Hematopoietic multipotent progenitor cell treated with erythropoietin and hydrocortisone succinate and interleukin-3 and kit ligand, for 17 days (in vitro differentiated cells): ENCODE results near the gene KLHL7.
"Not testable (repeated sequence)": the region's sequence is repeated elsewhere in the genome, so short reads cannot be mapped to it uniquely, and the experiment has no call there.

Experiments used
- DNase-seq: peaks from one replicate; pipeline ENCODE4 v3.0.0-alpha.2; 2015; ENCODE audit warnings: low spot score

KLHL7 gene

GRCh38 chr7:23108995-23109394, 3.4 kb downstream of the KLHL7 start:
- DNase-seq, result no peak

- no peak for DNase-seq
Measured at GRCh38 chr7:23109470-23109869, 3.9 kb downstream of the KLHL7 start.

- no peak for DNase-seq
Measured at GRCh38 chr7:23114896-23115295, 9.3 kb downstream of the KLHL7 start.

DNA sequence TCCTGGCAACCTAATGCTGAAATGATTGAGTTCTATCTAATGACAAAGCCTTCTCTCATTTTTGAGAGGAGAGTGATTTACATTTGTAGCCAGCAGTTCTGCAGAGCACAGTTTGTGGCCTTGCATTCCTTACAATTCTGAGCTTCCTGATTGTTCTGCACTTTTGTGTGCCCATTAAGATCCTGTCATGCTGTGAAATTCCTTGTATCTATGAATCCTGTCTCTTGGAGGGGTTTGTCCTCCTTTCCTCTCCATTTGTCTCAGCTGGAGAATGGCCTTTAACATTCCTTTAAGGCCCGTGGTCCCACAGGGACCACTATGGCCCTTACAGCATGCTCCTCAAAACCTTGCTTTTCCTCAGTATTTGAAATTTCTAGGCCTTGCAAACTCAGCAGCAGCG, 10.4 kb downstream of the KLHL7 start:
- DNase-seq, result no peak

- DNase-seq, result no peak
Measured at GRCh38 chr7:23117841-23118240, 12.3 kb downstream of the KLHL7 start.

DNA sequence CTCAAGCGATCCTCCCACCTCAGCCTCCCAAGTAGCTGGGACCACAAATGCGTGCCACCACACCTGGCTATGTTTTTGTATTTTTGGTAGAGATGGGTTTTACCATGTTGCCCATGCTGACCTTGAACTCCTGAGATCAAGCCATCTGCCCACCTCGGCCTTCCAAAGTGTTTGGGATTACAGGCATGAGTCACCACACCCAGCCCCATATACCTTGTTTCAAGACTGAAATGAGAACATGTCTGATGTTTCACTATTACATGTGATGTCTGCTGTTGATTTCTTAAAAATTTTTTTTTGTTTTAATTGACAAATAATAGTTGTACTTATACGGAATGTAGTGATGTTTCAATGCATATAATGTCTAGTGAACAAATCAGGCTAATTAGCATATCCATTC, 14.5 kb downstream of the KLHL7 start:
- no peak for DNase-seq

DNA sequence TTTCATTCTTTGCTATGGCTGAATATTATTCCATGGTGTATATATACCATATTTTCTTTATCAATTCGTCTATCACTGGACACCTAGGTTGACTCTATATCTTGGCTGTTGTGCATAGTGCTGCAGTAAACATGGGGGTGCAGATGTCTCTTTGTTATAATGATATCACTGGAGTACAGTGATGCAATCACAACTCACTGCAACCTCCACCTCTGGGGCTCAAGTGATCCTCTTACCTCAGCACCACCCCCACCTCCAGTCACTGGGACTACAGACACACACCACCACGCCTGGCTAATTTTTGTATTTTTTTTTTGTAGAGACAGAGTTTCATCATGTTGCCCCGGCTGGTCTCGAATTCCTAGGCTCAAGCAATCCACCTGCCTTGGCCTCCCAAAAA, 15.6 kb downstream of the KLHL7 start:
- DNase-seq, result no peak

DNA sequence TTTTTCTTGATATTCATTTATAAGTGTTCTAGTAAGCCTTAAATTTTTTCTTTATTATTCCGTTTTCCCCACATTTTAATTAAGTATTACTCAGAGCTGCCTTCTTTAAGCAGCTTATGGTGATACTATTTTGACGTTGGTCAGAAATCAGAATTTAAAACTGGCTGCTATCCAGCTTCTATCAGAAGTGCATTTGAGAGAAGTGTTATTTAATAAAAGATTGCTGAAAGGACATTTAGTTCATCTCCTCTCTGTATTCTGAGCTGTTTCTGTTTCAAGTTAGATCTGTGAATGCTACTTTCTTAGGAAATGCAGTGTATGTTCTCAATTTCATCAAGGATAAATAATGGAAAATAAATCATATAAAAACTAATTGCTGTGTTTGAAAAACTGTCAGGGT, 17.4 kb downstream of the KLHL7 start:
- DNase-seq, result no peak

- no peak for DNase-seq
Measured at GRCh38 chr7:23123465-23123864, 17.9 kb downstream of the KLHL7 start.

GRCh38 chr7:23129036-23129435, 23.5 kb downstream of the KLHL7 start:
- DNase-seq, result no peak

- not testable (repeated sequence) for DNase-seq
Measured at GRCh38 chr7:23131799-23132198, 26.2 kb downstream of the KLHL7 start.

GRCh38 chr7:23133797-23134196, 28.2 kb downstream of the KLHL7 start:
- no peak for DNase-seq

- DNase-seq, result no peak
Measured at GRCh38 chr7:23135755-23136154, 30.2 kb downstream of the KLHL7 start.

DNA sequence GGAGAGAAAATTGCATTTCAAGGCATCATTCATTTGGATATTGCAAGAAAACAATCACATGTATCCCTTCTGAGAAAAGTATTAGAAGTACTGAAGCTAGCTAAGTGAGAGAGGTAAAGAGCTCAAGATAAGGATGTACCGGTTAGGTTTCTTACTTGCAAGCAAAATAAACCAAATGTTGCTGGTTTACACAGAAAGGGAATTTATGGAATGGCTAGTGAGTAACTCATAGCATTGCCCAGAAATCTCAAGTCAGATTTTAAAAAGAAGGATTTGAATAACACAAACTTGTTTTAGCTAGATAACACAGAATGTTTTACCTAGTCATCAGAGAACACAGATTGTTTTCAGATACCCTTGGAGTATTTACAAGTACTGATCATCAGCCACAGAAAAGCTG, 30.6 kb downstream of the KLHL7 start:
- DNase-seq, result no peak

GRCh38 chr7:23157679-23158078, 52.1 kb downstream of the KLHL7 start:
- no peak for DNase-seq

- no peak for DNase-seq
Measured at GRCh38 chr7:23158546-23158945, 53.0 kb downstream of the KLHL7 start.

- DNase-seq, result peak; percentile 69
Measured at GRCh38 chr7:23161482-23161881, 55.9 kb downstream of the KLHL7 start.

DNA sequence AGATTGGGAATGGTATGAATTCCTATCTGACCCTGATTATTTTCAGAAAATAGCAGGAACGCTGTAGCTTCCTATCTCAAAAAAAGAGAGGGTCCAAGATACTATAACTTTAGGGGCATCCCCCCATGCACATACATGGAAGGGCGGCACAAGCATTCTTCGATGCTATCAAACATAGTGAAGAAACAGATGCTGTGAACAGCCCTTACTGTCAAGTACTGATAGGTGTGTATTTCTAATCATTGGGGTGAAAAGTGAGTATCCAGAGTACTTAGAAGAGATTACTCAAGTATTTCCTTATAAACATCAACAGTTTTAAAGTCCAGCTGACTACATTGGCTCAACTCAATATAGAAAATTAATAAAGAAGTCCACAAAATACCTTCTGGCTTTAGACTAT, 59.3 kb downstream of the KLHL7 start:
- DNase-seq, result peak; percentile 32

GRCh38 chr7:23165316-23165715, 59.7 kb downstream of the KLHL7 start:
- DNase-seq, result peak; percentile 30

DNA sequence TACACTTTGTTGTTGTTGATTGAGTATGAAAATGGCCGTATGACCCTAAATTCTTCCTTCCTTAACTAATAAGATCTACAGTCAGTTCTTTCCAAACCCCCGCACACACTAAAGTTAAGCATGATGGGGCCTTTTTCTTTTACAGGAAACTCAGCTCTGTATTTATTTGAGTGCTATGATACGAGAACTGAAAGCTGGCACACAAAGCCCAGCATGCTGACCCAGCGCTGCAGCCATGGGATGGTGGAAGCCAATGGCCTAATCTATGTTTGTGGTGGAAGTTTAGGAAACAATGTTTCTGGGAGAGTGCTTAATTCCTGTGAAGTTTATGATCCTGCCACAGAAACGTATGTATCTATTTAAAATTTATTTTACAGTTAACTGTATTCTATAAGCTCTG, 62.1 kb downstream of the KLHL7 start:
- DNase-seq, result no peak

DNA sequence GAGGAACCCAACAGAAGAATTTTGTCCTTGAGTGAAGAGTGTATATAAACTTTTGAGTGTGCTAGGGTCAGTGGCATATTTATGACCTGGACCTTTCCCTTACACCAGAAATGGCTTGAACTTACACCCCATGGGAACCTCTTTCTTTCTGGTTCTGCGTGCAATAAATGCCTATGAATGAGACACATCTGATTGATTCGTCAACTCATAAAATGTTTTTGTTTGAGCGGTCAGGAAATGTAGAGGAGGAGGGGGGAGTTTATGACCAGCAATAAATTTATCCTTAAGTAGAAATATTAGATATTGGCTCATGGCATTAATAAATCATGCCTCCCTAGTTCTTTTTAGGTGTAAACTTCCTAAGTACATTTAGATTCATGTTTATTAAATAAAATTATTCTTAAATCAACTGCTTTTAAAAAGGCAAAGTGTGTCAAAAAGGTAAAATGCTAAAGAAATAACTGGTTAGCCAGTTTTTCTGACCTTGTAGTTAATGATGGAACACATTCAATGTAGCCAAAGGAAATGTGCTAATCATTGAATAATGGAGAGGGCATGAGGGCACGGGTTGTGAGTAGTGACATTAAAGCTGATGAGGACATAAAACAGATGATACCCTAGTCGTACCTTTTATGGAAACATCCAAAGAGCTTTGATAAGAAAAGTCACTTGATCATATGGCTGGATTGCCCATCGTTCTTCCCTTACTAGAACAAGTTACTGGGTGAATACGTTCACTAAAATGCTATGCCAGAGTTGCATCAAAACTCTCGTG, 62.7 kb downstream of the KLHL7 start:
- DNase-seq, result no peak

GRCh38 chr7:23175938-23176337, 70.4 kb downstream of the KLHL7 start:
- no peak for DNase-seq

DNA sequence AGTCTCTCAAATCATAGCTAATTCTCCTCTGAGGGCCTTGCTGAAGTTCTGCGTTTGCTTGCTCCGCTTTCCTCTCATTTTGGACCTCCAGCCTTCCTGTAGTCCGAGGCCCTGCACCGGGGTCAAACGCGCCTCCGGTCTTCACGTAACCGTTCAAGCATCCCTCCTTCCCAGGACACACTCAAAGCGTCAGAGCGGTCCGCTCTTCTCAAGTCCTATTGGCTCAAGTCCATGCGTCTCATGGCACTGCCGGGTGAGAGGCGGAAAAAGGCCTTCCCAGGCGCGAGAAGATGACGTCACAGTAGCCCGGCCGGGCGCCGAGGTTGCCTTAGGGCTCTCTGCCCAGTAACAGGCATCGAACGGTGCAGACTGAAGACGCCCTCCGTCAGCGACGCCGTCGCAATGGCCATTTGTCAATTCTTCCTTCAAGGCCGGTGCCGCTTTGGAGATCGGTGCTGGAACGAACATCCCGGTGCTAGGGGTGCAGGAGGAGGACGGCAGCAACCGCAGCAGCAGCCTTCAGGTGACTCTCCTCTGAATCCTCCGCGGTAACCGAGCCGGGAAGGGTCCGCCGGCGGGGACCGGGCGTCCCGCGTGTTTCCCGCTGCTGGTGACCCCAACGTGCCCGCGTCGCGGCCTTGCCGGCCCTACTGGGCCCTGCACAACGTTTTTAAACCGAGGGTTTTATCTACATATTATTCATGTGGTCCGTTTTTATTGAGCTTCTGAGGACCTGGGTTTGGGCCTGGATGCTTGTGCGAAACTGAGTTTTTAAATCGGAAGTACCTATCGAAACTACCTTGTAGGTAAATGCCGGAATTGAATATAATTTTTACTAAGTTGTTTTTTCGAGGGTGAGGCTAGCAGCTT, 76.3 kb downstream of the KLHL7 start, which contains the start of gene NUP42:
TSS of gene NUP42 (plus strand) at position 365 of the 870 bp plus-strand sequence. CDS start at position 403, 38 bp downstream.
- DNase-seq, result peak; percentile 98
